ENCODE measurements around the gene CBX3. TPM values are rescaled to one million over a fixed set of nuclear protein-coding genes. Genes with fewer than 3 reads are reported as not detected.

Gene CBX3
- total and polyA plus RNA-seq, 2 of the 8 experiments (the other 6 are each of a cell fraction or from before 2014, with no cell fraction given) = 71.3 to 258 TPM

- H3K56ac ChIP-seq (replicated peaks; ENCODE audit: insufficient read length, low read depth, low read length) = no peak overlapping the region
- no peak overlapping the region for H2BK12ac ChIP-seq (ENCODE audit: low read depth, low read length)
- no peak overlapping the region for H2BK20ac ChIP-seq (ENCODE audit: low read length)
- H3K27ac ChIP-seq (ENCODE audit: low read depth, low read length) = no peak overlapping the region
- no peaks in the 10 kb centered on the region for H3K79me1 ChIP-seq (ENCODE audit: low read depth, low read length)
- H4K20me1 ChIP-seq (replicated peaks in 1 of 2; ENCODE audit: control insufficient read depth in 1 of 2, insufficient read depth in 2 of 2, low read length in 2 of 2) = peaks cover 11 to 16% of the 10 kb centered on the region in 2 experiments
- H4K8ac ChIP-seq (ENCODE audit: extremely low read depth, insufficient read depth, low read length) = no peak overlapping the region
- CTCF ChIA-PET (ENCODE audit: partially characterized antibody) = interaction anchor here (0.8 to 1.9 kb wide), 3 partner anchors 10 to 158 kb away, joined by 4 to 11 read pairs (median 5); no protein-coding TSS in a partner anchor
- H2AK5ac ChIP-seq (ENCODE audit: low read depth, low read length) = no peak overlapping the region
- H3K14ac ChIP-seq (ENCODE audit: insufficient read length) = no peak overlapping the region
- peaks cover 30 to 76% (median 47%) of the 10 kb centered on the region in 4 experiments for H3K36me3 ChIP-seq (ENCODE audit: control insufficient read depth in 2 of 4, insufficient read depth in 4 of 4, low read length in 3 of 4)
- H3K4me3 ChIP-seq (ENCODE audit: extremely low read depth in 1 of 4, insufficient read depth in 2 of 4, low read depth in 3 of 4, low read length in 4 of 4) = no peak overlapping the region
- H3K4me2 ChIP-seq (ENCODE audit: insufficient read depth in 1 of 2, low read depth in 2 of 2, low read length in 2 of 2) = no peak overlapping the region
- POLR2A ChIA-PET (ENCODE audit: partially characterized antibody) = interaction anchor here (0.7 to 17.7 kb wide), 7 partner anchors 11 to 639 kb away, joined by 3 to 442 read pairs (median 5); partner anchors contain the start of genes CBX3 and HNRNPA2B1
- H3K4ac ChIP-seq (replicated peaks; ENCODE audit: insufficient read length, low read depth, low read length) = no peak overlapping the region
- WGBS, 2 experiments (ENCODE audit: extremely low coverage in 1 of 2, insufficient coverage in 1 of 2, insufficient read length in 1 of 2, insufficient replicate concordance in 2 of 2, low coverage in 1 of 2, low lambda C conversion rate in 2 of 2, missing lambda C conversion rate in 1 of 2) = 93% methylated on average over 5 of the region's 5 CpGs; no CpG with 5 or more reads in 1 of the 2 experiments
- H2BK15ac ChIP-seq (ENCODE audit: low read length) = no peak overlapping the region
- no peak overlapping the region for H4K5ac ChIP-seq (ENCODE audit: insufficient read length, low read depth, low read length)
- H3K23ac ChIP-seq (ENCODE audit: insufficient read length) = no peak overlapping the region
- no peak overlapping the region for H4K91ac ChIP-seq (replicated peaks; ENCODE audit: insufficient read length, low read length)
- peaks cover 0 to 6% (median 3%) of the 10 kb centered on the region in 4 experiments; a peak in 3 of 7 replicates for H3K4me1 ChIP-seq (replicated peaks in 1 of 4; ENCODE audit: control insufficient read depth in 3 of 4, insufficient read depth in 4 of 4, low read length in 3 of 4)
- no peak for DNase-seq (ENCODE audit: low read depth in 1 of 2, low spot score in 2 of 2)
- H3K23me2 ChIP-seq (ENCODE audit: low read depth, low read length) = no peaks in the 10 kb centered on the region
- FAIRE-seq = no peak
- H3K79me2 ChIP-seq (ENCODE audit: control insufficient read depth in 1 of 2, insufficient read depth in 2 of 2, low read length in 2 of 2) = peaks cover 26 to 75% of the 10 kb centered on the region in 2 experiments
- H3K9me3 ChIP-seq (ENCODE audit: insufficient read depth in 2 of 2, low read depth in 1 of 2, low read length in 1 of 2) = no peaks in the 10 kb centered on the region
- no peak overlapping the region for H2BK120ac ChIP-seq (replicated peaks; ENCODE audit: low read depth, low read length)
- no peak overlapping the region for H3K18ac ChIP-seq (ENCODE audit: extremely low read depth, low read length)
- H3K9ac ChIP-seq (replicated peaks in 1 of 4; ENCODE audit: extremely low read depth in 1 of 4, low read depth in 3 of 4, low read length in 3 of 4) = no peak overlapping the region
- TF ChIP-seq KDM1A (IDR thresholded peaks at IDR 0.05; ENCODE audit: borderline replicate concordance, low read length) = no peak
- no peak for TF ChIP-seq CBX8 (IDR thresholded peaks at IDR 0.05; ENCODE audit: borderline replicate concordance, low read depth, low read length)
- TF ChIP-seq FOSL1 (IDR thresholded peaks at IDR 0.05; ENCODE audit: insufficient read depth, low read depth, low read length) = no peak
- no peak for TF ChIP-seq BCL11A (IDR thresholded peaks at IDR 0.05; ENCODE audit: low read depth in 2 of 2, low read length in 2 of 2)
- TF ChIP-seq YY1 (IDR thresholded peaks at IDR 0.05; ENCODE audit: low read depth, low read length) = no peak
- TF ChIP-seq ZNF274 (IDR thresholded peaks at IDR 0.05; ENCODE audit: borderline replicate concordance, extremely low read depth, low read length) = no peak
- TF ChIP-seq TEAD4 (IDR thresholded peaks at IDR 0.05; ENCODE audit: low read depth, low read length) = no peak
- no peak for TF ChIP-seq SRF (IDR thresholded peaks at IDR 0.05; ENCODE audit: low read depth, low read length)
- no peak for TF ChIP-seq BACH1 (IDR thresholded peaks at IDR 0.05; ENCODE audit: low read length)
- TF ChIP-seq SIRT6 (IDR thresholded peaks at IDR 0.05; ENCODE audit: low read length) = no peak
- no peak for TF ChIP-seq CREB1 (IDR thresholded peaks at IDR 0.05)
- no peak for TF ChIP-seq GTF2F1 (IDR thresholded peaks at IDR 0.05; ENCODE audit: borderline replicate concordance, low read depth, low read length)
- no peak overlapping the region for H2BK5ac ChIP-seq (ENCODE audit: low read depth, low read length)
- H2AFZ ChIP-seq (ENCODE audit: low read length) = no peak overlapping the region
- no peaks in the 10 kb centered on the region for H3K27me3 ChIP-seq (replicated peaks in 1 of 4; ENCODE audit: control insufficient read depth in 3 of 4, extremely low read depth in 1 of 4, insufficient read depth in 3 of 4, low read length in 3 of 4)
These were observed 6.5 kb downstream of the CBX3 start for GRCh38 chr7:26208040-26208439.

All from H1 (cell line).